ENCODE data around the gene ADGRL3.

Gene ADGRL3

DNA sequence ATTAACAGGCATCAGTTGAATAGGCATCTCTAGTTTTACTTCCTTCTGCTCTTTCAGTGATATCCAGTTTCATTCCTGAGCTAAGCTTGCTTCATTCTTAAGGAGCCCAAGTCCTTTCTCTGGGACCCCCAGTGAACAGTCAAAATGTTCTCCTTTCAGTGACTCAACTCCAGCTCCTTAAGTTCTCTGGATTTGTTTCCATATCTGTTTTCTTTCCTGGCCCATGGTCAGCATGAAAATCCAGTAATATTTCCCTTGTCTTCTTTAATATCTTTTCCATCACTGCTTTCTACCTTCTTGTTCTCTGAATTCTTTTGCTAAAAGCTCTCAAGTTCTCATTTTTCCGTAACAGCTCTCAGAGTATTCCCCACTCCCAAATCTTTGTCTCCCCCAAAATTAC lies 25.5 kb downstream of the ADGRL3 start:
- H3K4me3 ChIP-seq (ENCODE audit: low read depth, low read length) = no peak overlapping the region
- DNase-seq (ENCODE audit: low read depth, low spot score) = no peak
- TF ChIP-seq, protein P1, sequence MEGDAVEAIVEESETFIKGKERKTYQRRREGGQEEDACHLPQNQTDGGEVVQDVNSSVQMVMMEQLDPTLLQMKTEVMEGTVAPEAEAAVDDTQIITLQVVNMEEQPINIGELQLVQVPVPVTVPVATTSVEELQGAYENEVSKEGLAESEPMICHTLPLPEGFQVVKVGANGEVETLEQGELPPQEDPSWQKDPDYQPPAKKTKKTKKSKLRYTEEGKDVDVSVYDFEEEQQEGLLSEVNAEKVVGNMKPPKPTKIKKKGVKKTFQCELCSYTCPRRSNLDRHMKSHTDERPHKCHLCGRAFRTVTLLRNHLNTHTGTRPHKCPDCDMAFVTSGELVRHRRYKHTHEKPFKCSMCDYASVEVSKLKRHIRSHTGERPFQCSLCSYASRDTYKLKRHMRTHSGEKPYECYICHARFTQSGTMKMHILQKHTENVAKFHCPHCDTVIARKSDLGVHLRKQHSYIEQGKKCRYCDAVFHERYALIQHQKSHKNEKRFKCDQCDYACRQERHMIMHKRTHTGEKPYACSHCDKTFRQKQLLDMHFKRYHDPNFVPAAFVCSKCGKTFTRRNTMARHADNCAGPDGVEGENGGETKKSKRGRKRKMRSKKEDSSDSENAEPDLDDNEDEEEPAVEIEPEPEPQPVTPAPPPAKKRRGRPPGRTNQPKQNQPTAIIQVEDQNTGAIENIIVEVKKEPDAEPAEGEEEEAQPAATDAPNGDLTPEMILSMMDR (IDR thresholded peaks at IDR 0.05; ENCODE audit: low read depth, low read length) = no peak
- in situ Hi-C loops (cut with HindIII; ENCODE audit: low sequenced_read_pairs) = no loop called here

DNA sequence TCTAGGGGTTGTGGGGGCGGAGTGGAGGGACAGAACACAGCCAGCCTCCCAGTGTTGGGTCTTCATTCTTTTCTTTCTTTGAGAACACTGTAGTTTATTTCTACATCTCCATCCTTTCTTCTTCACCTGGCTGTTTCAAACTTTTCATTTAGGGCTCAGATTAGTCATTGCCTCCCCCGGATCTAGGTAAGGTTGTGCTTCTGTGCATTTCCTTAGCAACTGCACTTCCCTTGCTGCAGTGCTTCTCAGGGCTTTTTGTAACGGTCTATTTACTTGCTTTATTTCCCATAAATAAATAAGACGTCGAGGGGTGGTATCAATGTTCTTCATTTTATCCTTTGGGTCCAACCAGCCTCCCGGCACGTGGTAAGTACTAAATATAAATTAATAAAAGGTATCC lies 31.3 kb downstream of the ADGRL3 start:
- in situ Hi-C loops (cut with HindIII; ENCODE audit: low sequenced_read_pairs) = no loop called here

DNA sequence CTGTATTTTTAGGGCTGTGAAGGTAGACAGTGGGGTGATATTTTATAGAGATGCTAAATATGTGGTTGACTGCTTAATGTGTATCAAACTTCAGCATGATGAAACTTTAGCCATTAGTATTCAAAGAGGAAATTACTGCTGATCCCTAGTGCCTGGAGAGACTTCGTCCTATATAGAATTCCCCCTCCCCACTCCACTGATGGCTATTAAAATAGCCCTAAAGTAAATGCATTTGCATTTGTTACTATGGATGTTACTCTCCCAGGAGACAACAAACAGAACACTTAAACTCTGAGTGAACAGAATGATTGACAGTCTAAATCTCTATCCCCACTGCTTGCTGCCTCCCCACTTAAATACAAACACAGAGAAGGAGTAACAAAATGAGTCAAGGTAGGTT lies 39.1 kb downstream of the ADGRL3 start:
- no peak for DNase-seq (ENCODE audit: low read depth, low spot score)
- no peak overlapping the region for H3K4me3 ChIP-seq (ENCODE audit: low read depth, low read length)
- TF ChIP-seq, protein P1 (IDR thresholded peaks at IDR 0.05; ENCODE audit: low read depth, low read length) = no peak
- in situ Hi-C loops (cut with HindIII; ENCODE audit: low sequenced_read_pairs) = no loop called here

More for the DNA sequence above, 31.3 kb downstream of the ADGRL3 start:
- DNase-seq (ENCODE audit: low read depth, low spot score) = no peak
- no peak overlapping the region for H3K4me3 ChIP-seq (ENCODE audit: low read depth, low read length)
- TF ChIP-seq, protein P1 (IDR thresholded peaks at IDR 0.05; ENCODE audit: low read depth, low read length) = no peak

DNA sequence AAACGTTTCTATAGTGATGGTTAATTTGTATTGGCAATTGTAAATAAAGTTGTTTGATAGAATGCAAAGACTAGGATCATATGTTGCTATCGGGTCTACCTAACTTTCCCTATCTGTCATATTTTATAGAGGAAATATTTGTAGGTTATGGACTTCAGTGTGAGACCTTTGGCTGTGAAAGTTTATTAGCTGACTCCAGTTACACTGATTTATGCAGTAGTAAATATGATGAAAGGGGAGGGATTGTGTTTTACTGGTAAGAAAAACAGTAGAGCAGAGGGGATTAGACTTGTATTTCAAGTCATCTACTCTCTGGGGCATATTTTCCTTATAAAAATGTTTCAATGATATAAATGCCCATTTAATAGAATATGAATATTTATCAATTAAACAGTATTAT lies 43.8 kb downstream of the ADGRL3 start:
- DNase-seq (ENCODE audit: low read depth, low spot score) = no peak
- H3K4me3 ChIP-seq (ENCODE audit: low read depth, low read length) = no peak overlapping the region
- in situ Hi-C loops (cut with HindIII; ENCODE audit: low sequenced_read_pairs) = no loop called here
- TF ChIP-seq, protein P1 (IDR thresholded peaks at IDR 0.05; ENCODE audit: low read depth, low read length) = no peak

DNA sequence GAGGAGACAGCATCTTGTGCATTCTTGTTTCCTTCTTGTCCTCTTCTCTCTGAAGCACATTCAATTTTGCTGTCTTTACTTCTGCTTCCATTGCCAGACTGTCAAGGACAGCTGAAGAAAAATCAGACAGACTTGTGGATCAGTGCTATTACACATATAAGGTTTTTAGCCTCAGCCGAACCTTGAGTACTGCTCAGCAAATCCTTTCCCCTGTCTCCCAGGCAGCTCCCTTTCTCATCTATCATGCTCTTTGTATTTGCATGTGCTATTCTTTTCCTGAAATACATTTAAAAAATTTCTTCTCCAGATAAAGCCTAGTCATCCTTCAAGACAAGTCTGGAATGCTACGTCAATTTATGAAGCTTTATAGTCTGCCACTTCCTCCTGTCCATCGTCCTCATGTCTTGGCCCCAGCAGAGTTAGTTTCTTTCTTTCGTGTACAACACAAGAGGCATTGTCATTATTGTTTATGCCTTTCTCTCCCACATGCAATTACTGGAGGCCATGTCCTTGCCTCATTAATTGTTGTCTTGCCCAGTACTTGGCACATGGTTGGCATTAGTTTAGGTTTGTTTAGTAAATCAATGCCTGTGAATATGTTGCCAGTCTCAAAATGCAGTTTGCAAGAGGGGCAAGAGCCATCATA lies 45.1 kb downstream of the ADGRL3 start:
- H3K4me3 ChIP-seq (ENCODE audit: low read depth, low read length) = no peak overlapping the region
- in situ Hi-C loops (cut with HindIII; ENCODE audit: low sequenced_read_pairs) = no loop called here
- TF ChIP-seq, protein P1 (IDR thresholded peaks at IDR 0.05; ENCODE audit: low read depth, low read length) = no peak
- no peak for DNase-seq (ENCODE audit: low read depth, low spot score)

DNA sequence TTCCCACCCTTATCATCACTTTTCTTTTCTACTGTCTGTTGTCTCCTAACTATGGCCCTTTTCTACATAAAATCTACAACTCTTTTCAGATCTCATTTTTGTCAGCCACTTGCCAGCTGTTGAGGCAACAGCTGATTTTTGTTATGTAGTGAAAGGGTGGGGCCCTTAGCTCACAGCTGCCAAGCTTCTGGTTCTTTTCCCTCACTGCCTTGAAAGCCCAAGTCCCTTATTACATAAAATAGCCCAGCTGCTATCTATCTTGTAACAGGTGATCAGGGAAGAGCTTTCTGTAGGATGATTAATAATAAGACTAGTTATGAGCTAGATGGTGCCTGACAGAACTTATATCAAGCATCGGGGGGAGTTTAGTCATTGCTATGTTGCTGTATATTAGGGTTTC lies 45.9 kb downstream of the ADGRL3 start:
- DNase-seq (ENCODE audit: low read depth, low spot score) = no peak
- in situ Hi-C loops (cut with HindIII; ENCODE audit: low sequenced_read_pairs) = no loop called here
- no peak overlapping the region for H3K4me3 ChIP-seq (ENCODE audit: low read depth, low read length)
- TF ChIP-seq, protein P1 (IDR thresholded peaks at IDR 0.05; ENCODE audit: low read depth, low read length) = no peak
